OCI-LY3 (cell line): ENCODE measurements around the gene GLCE.

Experiments
- EZH2phosphoT487 ChIP-seq: fragments of 200-600 bp; shearing (Covaris generic); IDR thresholded peaks from 2 replicates; pipeline ENCODE4 v1.6.1; 2018; ENCODE audit warnings: antibody characterized with exemption, mixed run types, low read depth
- TF ChIP-seq, protein P1 (sequence below): fragments of 200-600, 300-600 bp; sonication (generic); IDR thresholded peaks from 2 replicates; pipeline ENCODE4 v1.5.1; 2014; ENCODE audit warnings: antibody characterized with exemption, low read length, low read depth

DNA sequence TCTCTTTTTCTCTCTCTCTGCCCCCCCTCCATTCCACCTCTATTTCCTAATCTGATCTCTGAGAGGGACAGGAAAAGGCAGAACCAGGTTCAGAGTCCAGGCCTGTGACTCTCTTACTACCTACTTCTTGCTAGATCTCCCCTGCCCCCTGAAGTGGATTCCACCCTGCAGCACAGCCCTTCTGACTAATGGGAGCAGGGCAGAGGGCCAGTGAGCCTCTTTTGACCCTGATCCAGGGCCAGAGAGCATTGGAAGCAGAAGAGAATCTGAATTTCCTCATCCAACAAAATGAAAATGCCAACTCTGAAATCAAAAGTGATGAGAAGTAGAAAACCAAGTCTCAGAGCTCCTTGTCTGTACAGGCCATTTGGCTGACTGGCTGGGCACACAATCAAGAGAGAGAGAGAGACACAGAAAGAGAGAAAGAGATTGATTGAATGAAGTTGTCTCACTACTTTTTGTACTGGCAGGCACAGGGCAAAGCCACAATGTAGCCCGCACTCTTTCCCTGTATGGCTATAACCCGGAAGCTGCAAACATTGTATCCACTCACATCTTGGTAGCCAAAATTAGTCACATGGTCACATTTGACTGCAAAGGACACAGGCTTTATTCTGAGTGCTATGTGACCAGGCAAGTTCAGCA lies 31.6 kb upstream of the GLCE start:
- TF ChIP-seq, protein P1, sequence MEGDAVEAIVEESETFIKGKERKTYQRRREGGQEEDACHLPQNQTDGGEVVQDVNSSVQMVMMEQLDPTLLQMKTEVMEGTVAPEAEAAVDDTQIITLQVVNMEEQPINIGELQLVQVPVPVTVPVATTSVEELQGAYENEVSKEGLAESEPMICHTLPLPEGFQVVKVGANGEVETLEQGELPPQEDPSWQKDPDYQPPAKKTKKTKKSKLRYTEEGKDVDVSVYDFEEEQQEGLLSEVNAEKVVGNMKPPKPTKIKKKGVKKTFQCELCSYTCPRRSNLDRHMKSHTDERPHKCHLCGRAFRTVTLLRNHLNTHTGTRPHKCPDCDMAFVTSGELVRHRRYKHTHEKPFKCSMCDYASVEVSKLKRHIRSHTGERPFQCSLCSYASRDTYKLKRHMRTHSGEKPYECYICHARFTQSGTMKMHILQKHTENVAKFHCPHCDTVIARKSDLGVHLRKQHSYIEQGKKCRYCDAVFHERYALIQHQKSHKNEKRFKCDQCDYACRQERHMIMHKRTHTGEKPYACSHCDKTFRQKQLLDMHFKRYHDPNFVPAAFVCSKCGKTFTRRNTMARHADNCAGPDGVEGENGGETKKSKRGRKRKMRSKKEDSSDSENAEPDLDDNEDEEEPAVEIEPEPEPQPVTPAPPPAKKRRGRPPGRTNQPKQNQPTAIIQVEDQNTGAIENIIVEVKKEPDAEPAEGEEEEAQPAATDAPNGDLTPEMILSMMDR = no peak
- no peak for TF ChIP-seq EZH2phosphoT487
